Thoracic aorta (tissue), 2 donors: Measurements from ENCODE around the gene SIX6. TPM values are rescaled to one million over a fixed set of nuclear protein-coding genes. Genes with fewer than 3 reads are reported as not detected.

Experiments used
- ATAC-seq: fragments of 150-250 bp; one replicate; pipeline ENCODE4 v1.8.0; 2017; ENCODE audit warnings: low read depth; ENCODE audit not compliant: insufficient number of reproducible peaks, low FRiP score
- DNase-seq: peaks from one replicate; pipeline ENCODE4 v3.0.0-alpha.2; 2020; ENCODE audit warnings: low spot score
- H3K27ac ChIP-seq, 2 donors: fragments of 200-600 bp; sonication (generic); 1 replicate in 1 of 2; 2 replicates in 1 of 2; pipeline ENCODE4 v1.5.1; 2016; ENCODE audit warnings: mild to moderate bottlenecking in 2 of 2, moderate library complexity in 2 of 2
- H3K27me3 ChIP-seq: fragments of 200-600 bp; sonication (generic); replicated peaks from 2 replicates; pipeline ENCODE4 v1.6.0; 2016; ENCODE audit warnings: mild to moderate bottlenecking; ENCODE audit not compliant: insufficient read depth
- H3K36me3 ChIP-seq: fragments of 200-600 bp; sonication (generic); one replicate; pipeline ENCODE4 v1.5.1; 2016
- H3K4me1 ChIP-seq, 2 donors: fragments of 200-600 bp; sonication (generic); 1 replicate in 1 of 2; 2 replicates in 1 of 2; pipeline versions ENCODE4 v1.5.1 to v1.6.0; 2016; ENCODE audit warnings: low read depth in 2 of 2, mild to moderate bottlenecking in 1 of 2; ENCODE audit not compliant: control insufficient read depth in 1 of 2
- H3K4me3 ChIP-seq: fragments of 200-600 bp; sonication (generic); 2 replicates; pipeline ENCODE4 v1.5.1; 2016; ENCODE audit warnings: mild to moderate bottlenecking
- H3K9me3 ChIP-seq: fragments of 200-600 bp; sonication (generic); 2 replicates; pipeline ENCODE4 v1.5.1; 2016
- total RNA-seq, 2 donors: library from RNA; depleted of rRNA; stranded (reverse); fragments of >200 nt; gene quantifications; one replicate each; pipeline versions ENCODE4 v1.1.0 to v1.2.3, GENCODE V29; 2016
- TF ChIP-seq, protein P1 (sequence below): fragments of 200-600 bp; sonication (generic); IDR thresholded peaks from one replicate; pipeline ENCODE4 v1.5.1; 2019; ENCODE audit warnings: antibody characterized with exemption

The SIX6 gene
- total RNA-seq, 2 donors from 2014 or later = not detected

- Histone ChIP-seq H3K27me3 (peaks cover 8% of the 10 kb centered on the region), H3K4me1 (peaks cover 0 to 5% of the 10 kb centered on the region in 2 donors), H3K36me3 (no peaks in the 10 kb centered on the region), H3K4me3 (no peak overlapping the region), H3K27ac (no peak overlapping the region), H3K9me3 (peaks cover 4% of the 10 kb centered on the region)
- ATAC-seq (no peak), DNase-seq (no peak)
- TF ChIP-seq, protein P1, sequence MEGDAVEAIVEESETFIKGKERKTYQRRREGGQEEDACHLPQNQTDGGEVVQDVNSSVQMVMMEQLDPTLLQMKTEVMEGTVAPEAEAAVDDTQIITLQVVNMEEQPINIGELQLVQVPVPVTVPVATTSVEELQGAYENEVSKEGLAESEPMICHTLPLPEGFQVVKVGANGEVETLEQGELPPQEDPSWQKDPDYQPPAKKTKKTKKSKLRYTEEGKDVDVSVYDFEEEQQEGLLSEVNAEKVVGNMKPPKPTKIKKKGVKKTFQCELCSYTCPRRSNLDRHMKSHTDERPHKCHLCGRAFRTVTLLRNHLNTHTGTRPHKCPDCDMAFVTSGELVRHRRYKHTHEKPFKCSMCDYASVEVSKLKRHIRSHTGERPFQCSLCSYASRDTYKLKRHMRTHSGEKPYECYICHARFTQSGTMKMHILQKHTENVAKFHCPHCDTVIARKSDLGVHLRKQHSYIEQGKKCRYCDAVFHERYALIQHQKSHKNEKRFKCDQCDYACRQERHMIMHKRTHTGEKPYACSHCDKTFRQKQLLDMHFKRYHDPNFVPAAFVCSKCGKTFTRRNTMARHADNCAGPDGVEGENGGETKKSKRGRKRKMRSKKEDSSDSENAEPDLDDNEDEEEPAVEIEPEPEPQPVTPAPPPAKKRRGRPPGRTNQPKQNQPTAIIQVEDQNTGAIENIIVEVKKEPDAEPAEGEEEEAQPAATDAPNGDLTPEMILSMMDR = no peak
Measured at GRCh38 chr14:60487211-60487610, 21.7 kb upstream of the SIX6 start.

DNA sequence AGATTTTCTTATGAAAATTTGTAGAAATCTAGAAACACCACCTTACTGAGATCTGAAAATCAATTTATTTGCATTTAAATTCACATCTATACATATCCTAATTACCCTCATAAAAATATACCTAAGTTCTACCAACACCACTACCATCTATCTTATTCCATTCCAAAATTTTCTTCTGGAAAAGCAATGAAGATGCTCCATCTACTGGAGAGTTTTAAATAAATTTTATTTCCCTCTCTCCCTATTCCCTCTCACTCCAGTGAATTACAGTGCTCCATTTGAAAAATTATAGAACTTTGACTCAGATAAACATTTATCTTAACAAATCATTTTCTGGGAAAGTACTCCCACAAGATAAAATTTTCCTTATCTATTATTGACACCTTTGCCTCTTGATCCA is 20.8 kb upstream of the SIX6 start:
- Histone ChIP-seq H3K4me1 (peaks cover 0 to 5% of the 10 kb centered on the region in 2 donors), H3K27ac (no peak overlapping the region), H3K9me3 (peaks cover 4% of the 10 kb centered on the region), H3K27me3 (peaks cover 8% of the 10 kb centered on the region), H3K36me3 (no peaks in the 10 kb centered on the region), H3K4me3 (no peak overlapping the region)
- DNase-seq = no peak
- no peak for ATAC-seq
- TF ChIP-seq, protein P1 = no peak

DNA sequence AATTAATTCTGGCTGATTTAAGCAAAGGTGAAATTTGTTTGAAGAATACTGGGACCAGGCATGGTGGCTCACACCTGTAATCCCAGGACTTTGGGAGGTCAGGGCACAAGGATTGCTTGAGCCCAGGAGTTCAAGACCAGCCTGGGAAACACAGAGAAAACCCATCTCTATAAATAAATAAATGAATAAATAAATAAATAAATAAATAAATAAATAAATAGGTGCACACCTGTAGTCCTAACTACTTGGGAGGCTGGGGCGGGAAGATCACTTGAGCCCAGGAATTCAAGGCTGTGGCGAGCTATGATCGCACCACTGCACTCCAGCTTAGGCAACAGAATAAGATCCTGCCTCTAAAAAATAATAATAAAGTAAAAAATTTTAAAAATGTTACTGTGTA is 18.7 kb upstream of the SIX6 start:
- DNase-seq (no peak), ATAC-seq (no peak)
- H3K27ac ChIP-seq = no peak overlapping the region
- TF ChIP-seq, protein P1 = no peak
- H3K9me3 ChIP-seq = no peaks in the 10 kb centered on the region
- peaks cover 0 to 5% of the 10 kb centered on the region in 2 donors for H3K4me1 ChIP-seq
- peaks cover 7% of the 10 kb centered on the region for H3K27me3 ChIP-seq
- no peaks in the 10 kb centered on the region for H3K36me3 ChIP-seq
- H3K4me3 ChIP-seq = no peak overlapping the region

DNA sequence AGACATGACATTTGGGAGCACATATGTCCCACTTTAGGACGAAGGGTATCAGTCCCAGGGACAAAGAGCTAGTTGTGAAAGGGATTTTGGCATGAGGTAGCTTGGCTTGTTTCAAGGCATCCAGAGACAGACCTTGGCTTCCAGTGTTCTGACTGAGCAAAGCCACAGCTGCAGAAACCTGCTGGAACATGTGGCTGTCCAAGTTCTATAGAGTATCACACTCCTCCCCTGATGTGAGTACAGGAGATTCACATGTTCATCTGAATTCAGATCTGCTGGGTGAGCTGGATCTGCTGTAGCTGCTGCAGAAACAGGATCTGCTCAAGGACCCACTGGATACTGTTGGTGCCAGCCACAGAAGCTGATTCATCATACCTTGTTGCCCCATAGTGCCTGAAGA is 13.0 kb upstream of the SIX6 start:
- ATAC-seq (no peak), DNase-seq (no peak)
- TF ChIP-seq, protein P1 = no peak
- Histone ChIP-seq H3K36me3 (no peaks in the 10 kb centered on the region), H3K4me1 (no peaks in the 10 kb centered on the region), H3K27ac (no peak overlapping the region), H3K27me3 (no peaks in the 10 kb centered on the region), H3K9me3 (no peaks in the 10 kb centered on the region), H3K4me3 (no peak overlapping the region)

DNA sequence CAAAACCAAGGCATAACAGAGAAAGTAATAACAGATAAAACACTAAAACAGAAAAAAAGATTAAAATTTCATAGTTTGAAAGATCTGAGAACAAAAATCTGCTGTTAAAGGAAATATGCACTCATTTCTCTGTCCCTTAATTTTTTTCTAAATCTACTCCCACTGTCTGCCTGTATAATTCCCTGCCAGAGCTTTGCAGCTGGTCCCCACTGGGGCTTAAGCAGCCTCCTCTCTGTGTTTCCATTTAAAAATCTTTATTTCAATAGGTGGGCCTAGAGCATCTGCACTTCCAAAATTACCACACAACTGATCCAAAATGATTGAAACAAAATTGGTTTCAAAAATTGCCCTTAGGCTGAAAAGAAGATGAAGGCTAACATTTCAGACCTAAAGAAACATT is 6.4 kb upstream of the SIX6 start:
- no peaks in the 10 kb centered on the region for H3K36me3 ChIP-seq
- TF ChIP-seq, protein P1 = no peak
- peaks cover 0 to 8% of the 10 kb centered on the region in 2 donors for H3K4me1 ChIP-seq
- ATAC-seq (no peak), DNase-seq (no peak)
- peaks cover 8% of the 10 kb centered on the region for H3K27me3 ChIP-seq
- no peak overlapping the region for H3K27ac ChIP-seq
- no peak overlapping the region for H3K4me3 ChIP-seq
- no peaks in the 10 kb centered on the region for H3K9me3 ChIP-seq
